Activated naive CD4-positive, alpha-beta T cell treated with anti-CD3 and anti-CD28 coated beads, Interleukin-2, amount 10 ng/mL, durations not matched to agents 7 days and 5 days (primary cell): ENCODE results near the gene CCBE1.

Experiments
- CTCF ChIA-PET: fragments of 350-600 bp; sonication (Branson Sonifier 250); formaldehyde crosslinking; loops from one replicate; lab custom pipeline; 2021; ENCODE audit warnings: antibody characterized with exemption; lab: Charles Lee
- DNase-seq: peaks from one replicate; pipeline ENCODE4 v3.0.0-alpha.2; 2020
- H3K27ac Mint-ChIP-seq: one replicate; pipeline ENCODE4 v1.8.0; 2021; ENCODE audit warnings: mild to moderate bottlenecking, moderate library complexity, mixed read lengths
- H3K27me3 Mint-ChIP-seq: one replicate; pipeline ENCODE4 v1.8.0; 2021; ENCODE audit warnings: mild to moderate bottlenecking, mixed read lengths
- H3K36me3 Mint-ChIP-seq: one replicate; pipeline ENCODE4 v1.8.0; 2021; ENCODE audit warnings: mixed read lengths
- H3K4me1 Mint-ChIP-seq: one replicate; pipeline ENCODE4 v1.8.0; 2021; ENCODE audit warnings: mixed read lengths
- H3K4me3 Mint-ChIP-seq: one replicate; pipeline ENCODE4 v1.8.0; 2021; ENCODE audit warnings: mild to moderate bottlenecking, moderate library complexity, mixed read lengths
- H3K9me3 Mint-ChIP-seq: one replicate; pipeline ENCODE4 v1.8.0; 2021; ENCODE audit warnings: mixed read lengths

Gene CCBE1

DNA sequence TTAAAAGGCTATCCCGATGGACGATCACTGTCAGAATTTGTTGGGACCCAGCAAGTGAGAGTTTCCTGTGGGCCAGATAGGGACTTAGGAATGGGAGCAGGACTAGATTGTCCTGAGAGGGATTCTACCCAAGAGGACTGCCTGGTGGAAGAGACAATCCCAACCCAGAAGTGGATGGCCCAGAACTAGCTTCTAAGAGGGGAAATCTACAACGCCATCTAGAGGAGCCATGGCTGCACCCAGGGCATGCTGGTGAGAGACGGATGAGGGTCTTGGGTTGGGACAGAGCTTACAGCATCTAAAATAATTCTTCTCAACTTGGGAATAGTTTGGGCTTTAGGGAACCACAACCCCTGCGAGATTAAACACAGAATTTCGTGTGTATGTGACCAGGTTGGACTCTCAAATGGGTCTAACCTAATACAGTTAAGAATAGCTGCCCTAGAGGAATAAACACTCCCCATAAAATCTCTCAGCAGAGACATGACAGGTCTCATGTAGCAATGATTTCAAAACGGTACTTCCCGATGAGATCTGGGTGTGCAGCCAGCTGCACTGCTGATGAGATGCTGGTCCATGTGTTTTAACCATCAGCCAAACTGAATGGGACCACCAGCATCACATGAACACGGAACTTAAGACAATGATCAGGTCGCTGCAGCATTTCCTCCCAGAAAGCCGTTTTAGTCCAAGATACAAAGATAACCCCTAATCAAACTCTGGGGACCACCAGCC is 50.8 kb downstream of the CCBE1 start:
- CTCF ChIA-PET, result no interaction called here

GRCh38 chr18:59643740-59644139 is 53.5 kb downstream of the CCBE1 start:
- Mint-ChIP-seq H3K27me3 (no peaks in the 10 kb centered on the region), H3K36me3 (no peaks in the 10 kb centered on the region), H3K4me3 (no peak overlapping the region), H3K4me1 (no peaks in the 10 kb centered on the region), H3K27ac (no peak overlapping the region), H3K9me3 (no peaks in the 10 kb centered on the region)
- CTCF ChIA-PET, result no interaction called here
- no peak for DNase-seq

More for the DNA sequence above, 50.8 kb downstream of the CCBE1 start:
- no peaks in the 10 kb centered on the region for H3K36me3 Mint-ChIP-seq
- no peaks in the 10 kb centered on the region for H3K27me3 Mint-ChIP-seq
- H3K4me1 Mint-ChIP-seq, result no peaks in the 10 kb centered on the region
- H3K27ac Mint-ChIP-seq, result no peak overlapping the region
- no peaks in the 10 kb centered on the region for H3K9me3 Mint-ChIP-seq
- no peak overlapping the region for H3K4me3 Mint-ChIP-seq
- DNase-seq, result no peak

- H3K36me3 Mint-ChIP-seq, result no peaks in the 10 kb centered on the region
- no peak overlapping the region for H3K27ac Mint-ChIP-seq
- CTCF ChIA-PET, result no interaction called here
- no peak overlapping the region for H3K4me3 Mint-ChIP-seq
- H3K27me3 Mint-ChIP-seq, result no peaks in the 10 kb centered on the region
- H3K9me3 Mint-ChIP-seq, result no peaks in the 10 kb centered on the region
- DNase-seq, result no peak
- no peaks in the 10 kb centered on the region for H3K4me1 Mint-ChIP-seq
Observed at GRCh38 chr18:59640721-59641120, 56.5 kb downstream of the CCBE1 start.

DNA sequence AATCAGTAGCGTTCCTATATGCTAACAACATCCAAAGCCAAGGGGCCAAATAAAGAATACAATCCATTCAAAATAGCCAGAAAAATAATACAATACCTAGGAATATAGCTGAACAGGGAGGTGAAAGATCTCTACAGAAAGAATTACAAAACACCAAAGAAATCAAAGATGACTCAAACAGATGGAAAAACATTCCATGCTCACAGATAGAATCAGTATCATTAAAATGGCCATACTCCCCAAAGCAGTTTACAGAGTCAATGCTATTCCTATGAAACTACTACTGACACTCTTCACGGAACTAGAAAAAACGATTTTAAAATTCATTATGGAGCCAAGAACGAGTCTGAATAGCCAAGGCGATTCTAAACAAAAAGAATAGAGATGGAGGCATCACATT is 57.4 kb downstream of the CCBE1 start:
- no peak overlapping the region for H3K4me3 Mint-ChIP-seq

GRCh38 chr18:59639136-59639535 is 58.1 kb downstream of the CCBE1 start:
- no peak overlapping the region for H3K27ac Mint-ChIP-seq
- no peaks in the 10 kb centered on the region for H3K4me1 Mint-ChIP-seq
- H3K4me3 Mint-ChIP-seq, result no peak overlapping the region
- no peaks in the 10 kb centered on the region for H3K36me3 Mint-ChIP-seq
- no peak for DNase-seq
- CTCF ChIA-PET, result no interaction called here
- H3K27me3 Mint-ChIP-seq, result no peaks in the 10 kb centered on the region
- H3K9me3 Mint-ChIP-seq, result no peaks in the 10 kb centered on the region

More for the DNA sequence above, 57.4 kb downstream of the CCBE1 start:
- CTCF ChIA-PET, result no interaction called here
- Mint-ChIP-seq H3K9me3 (no peaks in the 10 kb centered on the region), H3K27me3 (no peaks in the 10 kb centered on the region), H3K36me3 (no peaks in the 10 kb centered on the region), H3K4me1 (no peaks in the 10 kb centered on the region), H3K27ac (no peak overlapping the region)
- DNase-seq, result no peak

DNA sequence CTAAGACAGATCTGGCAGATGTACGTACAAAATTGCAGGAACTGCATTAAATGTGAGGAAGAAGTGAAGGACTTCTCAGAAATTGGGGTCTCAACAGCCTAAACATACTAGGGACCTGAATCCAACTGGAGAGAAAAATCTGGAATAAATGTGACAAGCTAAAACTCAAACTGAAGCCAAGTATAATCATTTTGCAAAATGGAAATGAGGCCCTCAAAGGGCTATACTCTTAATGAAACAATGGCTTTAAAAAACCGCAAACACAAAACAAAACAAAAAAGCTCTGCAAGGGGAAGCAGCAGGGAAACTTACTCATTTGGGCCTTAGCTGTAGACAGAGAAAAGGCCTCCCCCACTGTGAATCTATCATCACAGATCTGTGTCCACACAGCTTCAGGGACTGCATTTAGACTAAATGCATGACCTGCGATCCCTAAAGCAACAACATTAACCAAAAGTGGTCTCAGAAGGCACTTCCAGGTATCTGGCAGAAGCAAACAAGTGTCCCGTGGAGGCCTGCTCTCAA is 63.2 kb downstream of the CCBE1 start:
- no peak for DNase-seq
- Mint-ChIP-seq H3K4me1 (no peaks in the 10 kb centered on the region), H3K27ac (no peak overlapping the region), H3K27me3 (no peaks in the 10 kb centered on the region), H3K9me3 (no peaks in the 10 kb centered on the region), H3K36me3 (no peaks in the 10 kb centered on the region), H3K4me3 (no peak overlapping the region)
- CTCF ChIA-PET, result no interaction called here

- Mint-ChIP-seq H3K27me3 (no peaks in the 10 kb centered on the region), H3K9me3 (no peaks in the 10 kb centered on the region), H3K4me1 (no peaks in the 10 kb centered on the region), H3K36me3 (no peaks in the 10 kb centered on the region), H3K4me3 (no peak overlapping the region), H3K27ac (no peak overlapping the region)
- no peak for DNase-seq
- CTCF ChIA-PET, result no interaction called here
Observed at GRCh38 chr18:59633317-59633716, 63.9 kb downstream of the CCBE1 start.

DNA sequence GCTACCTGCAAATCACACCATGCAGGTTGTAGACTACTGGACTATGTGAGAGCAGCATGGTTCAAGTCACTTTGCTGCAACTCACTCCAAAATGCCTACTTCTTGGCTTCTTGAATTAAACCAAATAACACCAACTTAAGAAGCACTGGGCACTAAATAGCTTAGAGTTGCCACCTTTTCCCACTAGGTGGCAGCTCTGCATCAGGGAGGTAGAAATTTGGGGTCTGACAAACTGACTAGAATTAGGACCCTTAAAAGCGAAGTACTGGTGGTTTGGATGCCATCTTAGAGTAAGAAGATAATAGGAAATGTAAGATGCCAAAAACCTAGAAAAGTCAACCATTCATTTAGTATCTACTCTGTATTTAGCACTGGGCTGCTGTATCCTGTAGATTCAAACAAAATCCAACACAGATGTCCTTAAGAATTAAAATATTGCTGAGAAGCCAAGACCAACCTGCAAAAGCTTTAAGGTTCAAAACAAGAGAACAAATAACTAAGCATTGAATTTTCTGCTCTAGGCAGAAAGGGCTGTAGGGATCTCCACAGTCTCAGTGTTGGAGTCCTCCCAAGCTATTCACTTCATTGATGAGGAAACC is 65.5 kb downstream of the CCBE1 start:
- DNase-seq, result no peak
- no peaks in the 10 kb centered on the region for H3K9me3 Mint-ChIP-seq
- H3K4me3 Mint-ChIP-seq, result no peak overlapping the region
- no peaks in the 10 kb centered on the region for H3K36me3 Mint-ChIP-seq
- CTCF ChIA-PET, result interaction anchor here (1.2 to 1.9 kb wide), 3 partner anchors 16 to 192 kb away, joined by 3 to 13 read pairs (median 4); no protein-coding TSS in a partner anchor
- H3K27ac Mint-ChIP-seq, result no peak overlapping the region
- H3K4me1 Mint-ChIP-seq, result no peaks in the 10 kb centered on the region
- no peaks in the 10 kb centered on the region for H3K27me3 Mint-ChIP-seq

DNA sequence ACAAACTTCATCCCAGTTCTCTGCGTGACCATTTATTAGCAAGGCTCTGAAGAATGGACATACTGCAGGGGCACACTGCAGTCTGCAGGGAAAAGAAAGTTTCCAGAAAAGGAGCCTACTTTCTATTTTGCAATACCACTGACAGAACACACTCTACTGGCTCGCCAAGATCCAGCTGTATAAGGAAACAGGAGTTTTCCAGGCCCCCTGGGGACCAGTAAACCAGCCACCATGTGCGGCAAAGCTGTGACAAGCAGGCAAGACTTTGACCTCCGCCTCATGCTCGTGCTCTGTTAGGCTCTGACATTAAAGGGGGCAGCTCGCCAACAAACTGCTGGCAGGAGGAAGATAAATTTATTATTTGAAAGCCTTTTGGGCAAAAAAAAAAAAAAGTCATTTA is 67.3 kb downstream of the CCBE1 start:
- Mint-ChIP-seq H3K27ac (no peak overlapping the region), H3K4me1 (no peaks in the 10 kb centered on the region), H3K36me3 (no peaks in the 10 kb centered on the region), H3K4me3 (no peak overlapping the region), H3K9me3 (no peaks in the 10 kb centered on the region), H3K27me3 (no peaks in the 10 kb centered on the region)
- CTCF ChIA-PET, result no interaction called here
- no peak for DNase-seq

- Mint-ChIP-seq H3K36me3 (no peaks in the 10 kb centered on the region), H3K4me1 (no peaks in the 10 kb centered on the region), H3K9me3 (no peaks in the 10 kb centered on the region), H3K27ac (no peak overlapping the region), H3K4me3 (no peak overlapping the region), H3K27me3 (no peaks in the 10 kb centered on the region)
- CTCF ChIA-PET, result no interaction called here
- no peak for DNase-seq
Observed at GRCh38 chr18:59628995-59629394, 68.2 kb downstream of the CCBE1 start.

DNA sequence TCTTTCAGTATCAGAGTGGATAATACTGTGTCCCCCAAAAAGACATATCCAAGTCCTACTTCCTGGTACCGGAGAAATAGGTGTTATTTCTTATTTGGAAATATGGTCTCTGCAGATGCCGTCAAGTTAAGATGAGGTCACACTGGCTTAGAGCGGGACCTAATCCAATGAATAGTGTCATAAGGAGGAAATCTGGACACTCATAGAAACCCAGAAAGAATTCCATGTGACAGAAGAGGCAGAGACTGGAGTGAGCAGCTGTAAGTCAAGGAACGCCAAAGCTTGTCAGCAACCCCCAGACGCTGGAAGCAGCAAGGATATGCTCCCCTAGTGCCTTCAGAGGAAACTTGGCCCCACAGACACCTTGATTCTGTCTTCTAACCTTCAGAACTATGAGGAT is 69.8 kb downstream of the CCBE1 start:
- Mint-ChIP-seq H3K4me1 (no peaks in the 10 kb centered on the region), H3K4me3 (no peak overlapping the region), H3K27ac (no peak overlapping the region), H3K27me3 (no peaks in the 10 kb centered on the region), H3K36me3 (no peaks in the 10 kb centered on the region), H3K9me3 (no peaks in the 10 kb centered on the region)
- CTCF ChIA-PET, result no interaction called here
- no peak for DNase-seq

GRCh38 chr18:59624369-59624765 is 72.9 kb downstream of the CCBE1 start:
- no peak overlapping the region for H3K4me3 Mint-ChIP-seq
- no peaks in the 10 kb centered on the region for H3K36me3 Mint-ChIP-seq
- no peak overlapping the region for H3K27ac Mint-ChIP-seq
- CTCF ChIA-PET, result no interaction called here
- H3K27me3 Mint-ChIP-seq, result no peaks in the 10 kb centered on the region
- no peaks in the 10 kb centered on the region for H3K9me3 Mint-ChIP-seq
- no peak for DNase-seq
- H3K4me1 Mint-ChIP-seq, result no peaks in the 10 kb centered on the region

DNA sequence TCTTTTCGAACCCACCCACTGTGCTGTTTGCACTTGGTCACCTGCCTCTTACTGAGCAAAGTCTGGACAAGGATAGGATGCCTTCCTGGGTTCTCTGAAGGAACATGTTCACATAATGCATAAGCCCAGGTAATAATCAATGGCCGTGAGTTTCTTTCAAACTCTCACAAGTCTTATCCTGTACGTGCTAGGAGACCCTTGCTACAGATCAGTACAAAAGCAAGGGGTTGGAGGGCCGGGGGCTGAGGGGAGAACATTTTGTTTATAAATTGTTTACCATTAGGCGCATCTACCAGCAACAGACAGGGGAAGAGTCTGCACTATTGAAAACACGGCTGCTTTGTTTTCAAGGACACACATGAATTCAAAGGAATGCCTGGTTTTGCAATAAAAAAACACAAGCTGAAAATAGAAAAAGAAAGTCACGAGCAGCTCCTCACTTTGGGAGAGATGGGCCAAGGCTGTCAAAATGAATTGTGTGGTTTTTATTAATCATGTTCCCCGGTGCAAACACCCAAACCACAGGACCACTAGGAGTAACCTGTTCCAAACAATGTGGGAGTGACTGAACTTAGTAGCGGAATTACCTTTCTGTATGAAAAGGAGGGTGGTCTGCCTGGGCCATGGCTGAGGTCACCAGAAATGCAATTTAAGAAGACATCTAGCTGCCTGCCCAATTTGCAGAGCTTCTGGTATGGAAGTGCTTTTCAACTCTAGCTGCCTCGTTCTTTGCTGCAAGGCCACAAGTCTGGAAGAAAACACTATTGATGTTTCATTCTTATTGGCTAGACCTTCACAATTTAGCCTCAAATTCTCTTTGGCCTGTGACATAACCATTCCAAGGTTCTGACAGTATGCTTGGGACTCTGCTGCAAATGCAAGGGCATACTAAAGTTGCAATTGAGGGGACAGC is 73.5 kb downstream of the CCBE1 start:
- CTCF ChIA-PET, result no interaction called here
- no peak for DNase-seq

GRCh38 chr18:59621027-59621426 is 76.2 kb downstream of the CCBE1 start:
- no peaks in the 10 kb centered on the region for H3K27me3 Mint-ChIP-seq
- CTCF ChIA-PET, result no interaction called here

More for the DNA sequence above, 73.5 kb downstream of the CCBE1 start:
- H3K27me3 Mint-ChIP-seq, result no peaks in the 10 kb centered on the region
- H3K4me1 Mint-ChIP-seq, result no peaks in the 10 kb centered on the region
- H3K27ac Mint-ChIP-seq, result no peak overlapping the region
- no peaks in the 10 kb centered on the region for H3K36me3 Mint-ChIP-seq
- H3K4me3 Mint-ChIP-seq, result no peak overlapping the region
- H3K9me3 Mint-ChIP-seq, result no peaks in the 10 kb centered on the region

More at GRCh38 chr18:59621027-59621426, 76.2 kb downstream of the CCBE1 start:
- Mint-ChIP-seq H3K4me3 (no peak overlapping the region), H3K36me3 (no peaks in the 10 kb centered on the region), H3K4me1 (no peaks in the 10 kb centered on the region), H3K27ac (no peak overlapping the region), H3K9me3 (no peaks in the 10 kb centered on the region)
- DNase-seq, result no peak
